ENCODE results near the gene PEAK3. TPM values are rescaled to one million over a fixed set of nuclear protein-coding genes. Genes with fewer than 3 reads are reported as not detected.

PEAK3 gene
- total RNA-seq, 2 experiments from 2014 or later, result 0.16 to 0.34 TPM

- DNase-seq, result no peak
- Mint-ChIP-seq H3K27me3 (ENCODE audit: low read depth) (peaks cover 26% of the 10 kb centered on the region), H3K9me3 (ENCODE audit: insufficient read depth) (no peaks in the 10 kb centered on the region), H3K36me3 (ENCODE audit: low read depth) (peaks cover 2% of the 10 kb centered on the region), H3K27ac (no peak overlapping the region), H3K4me1 (ENCODE audit: low read depth) (peaks cover 4% of the 10 kb centered on the region), H3K4me3 (no peak overlapping the region)
- ChIA-PET POLR2A (interaction anchor here (0.6 kb wide), 1 partner anchor 11 kb away, joined by 3 read pairs; no protein-coding TSS in a partner anchor), CTCF (no interaction called here)
- no peak for ATAC-seq
Observed at GRCh38 chr19:2300533-2300932, 18.6 kb upstream of the PEAK3 start.

- Mint-ChIP-seq H3K27ac (no peak overlapping the region), H3K9me3 (ENCODE audit: insufficient read depth) (no peaks in the 10 kb centered on the region), H3K27me3 (ENCODE audit: low read depth) (peaks cover under 1% of the 10 kb centered on the region), H3K4me3 (no peak overlapping the region), H3K4me1 (ENCODE audit: low read depth) (peaks cover 13% of the 10 kb centered on the region), H3K36me3 (ENCODE audit: low read depth) (peaks cover 20% of the 10 kb centered on the region)
- POLR2A ChIA-PET, result no interaction called here
- ATAC-seq (no peak), DNase-seq (no peak)
- CTCF ChIA-PET, result no interaction called here
Observed at GRCh38 chr19:2296141-2296540, 14.2 kb upstream of the PEAK3 start.

GRCh38 chr19:2294687-2295335, 12.8 kb upstream of the PEAK3 start:
- ChIA-PET POLR2A (interaction anchor here (1.1 kb wide), 1 partner anchor 20 kb away, joined by 3 read pairs; no protein-coding TSS in a partner anchor), CTCF (interaction anchor here (1.0 kb wide), 1 partner anchor 24 kb away, joined by 3 read pairs; no protein-coding TSS in a partner anchor)
- no peak overlapping the region for H3K4me3 Mint-ChIP-seq
- no peaks in the 10 kb centered on the region for H3K9me3 Mint-ChIP-seq (ENCODE audit: insufficient read depth)
- H3K36me3 Mint-ChIP-seq (ENCODE audit: low read depth), result peaks cover 25% of the 10 kb centered on the region
- H3K27me3 Mint-ChIP-seq (ENCODE audit: low read depth), result no peaks in the 10 kb centered on the region
- H3K4me1 Mint-ChIP-seq (ENCODE audit: low read depth), result peaks cover 19% of the 10 kb centered on the region
- no peak for DNase-seq
- ATAC-seq, result no peak
- no peak overlapping the region for H3K27ac Mint-ChIP-seq

- peaks cover 41% of the 10 kb centered on the region for H3K4me1 Mint-ChIP-seq (ENCODE audit: low read depth)
- no peaks in the 10 kb centered on the region for H3K9me3 Mint-ChIP-seq (ENCODE audit: insufficient read depth)
- peaks cover 5% of the 10 kb centered on the region for H3K27me3 Mint-ChIP-seq (ENCODE audit: low read depth)
- DNase-seq, result no peak
- peak overlapping the region; percentile 87 for H3K27ac Mint-ChIP-seq
- CTCF ChIA-PET, result interaction anchor here (0.6 kb wide), 1 partner anchor 357 kb away, joined by 3 read pairs; no protein-coding TSS in a partner anchor
- POLR2A ChIA-PET, result interaction anchor here (1.0 kb wide), 1 partner anchor 12 kb away, joined by 4 read pairs; no protein-coding TSS in a partner anchor
- H3K4me3 Mint-ChIP-seq, result peak overlapping the region; percentile 82
- no peak for ATAC-seq
- peaks cover 25% of the 10 kb centered on the region for H3K36me3 Mint-ChIP-seq (ENCODE audit: low read depth)
Observed at GRCh38 chr19:2291185-2291751, 9.3 kb upstream of the PEAK3 start.

- POLR2A ChIA-PET, result no interaction called here
- CTCF ChIA-PET, result no interaction called here
- Mint-ChIP-seq H3K9me3 (ENCODE audit: insufficient read depth) (no peaks in the 10 kb centered on the region), H3K27ac (peak overlapping the region; percentile 87), H3K27me3 (ENCODE audit: low read depth) (peaks cover 5% of the 10 kb centered on the region), H3K4me1 (ENCODE audit: low read depth) (peaks cover 41% of the 10 kb centered on the region), H3K36me3 (ENCODE audit: low read depth) (peaks cover 25% of the 10 kb centered on the region), H3K4me3 (peak overlapping the region; percentile 82)
- DNase-seq, result peak; percentile 51
- peak; percentile 34 for ATAC-seq
Observed at GRCh38 chr19:2290441-2291184, 8.6 kb upstream of the PEAK3 start.

- Mint-ChIP-seq H3K4me3 (peak overlapping the region; percentile 85), H3K27ac (peak overlapping the region; percentile 97), H3K36me3 (ENCODE audit: low read depth) (peaks cover 17% of the 10 kb centered on the region), H3K4me1 (ENCODE audit: low read depth) (peaks cover 39% of the 10 kb centered on the region), H3K27me3 (ENCODE audit: low read depth) (peaks cover 5% of the 10 kb centered on the region), H3K9me3 (ENCODE audit: insufficient read depth) (no peaks in the 10 kb centered on the region)
- peak; percentile 81 for ATAC-seq
- POLR2A ChIA-PET, result interaction anchor here (0.7 to 1.3 kb wide), 5 partner anchors 10 to 186 kb away, joined by 3 to 4 read pairs (median 3); partner anchors contain the start of gene GADD45B
- peak; percentile 82 for DNase-seq
- CTCF ChIA-PET, result interaction anchor here (0.7 to 2.5 kb wide), 4 partner anchors 14 to 105 kb away, joined by 3 to 15 read pairs (median 4); no protein-coding TSS in a partner anchor
Observed at GRCh38 chr19:2289714-2290435, 7.9 kb upstream of the PEAK3 start.

- DNase-seq (no peak), ATAC-seq (peak; percentile 26)
- peaks cover 36% of the 10 kb centered on the region for H3K4me1 Mint-ChIP-seq (ENCODE audit: low read depth)
- H3K27me3 Mint-ChIP-seq (ENCODE audit: low read depth), result peaks cover 5% of the 10 kb centered on the region
- POLR2A ChIA-PET, result interaction anchor here (0.7 to 1.3 kb wide), 6 partner anchors 11 to 332 kb away, joined by 3 to 4 read pairs (median 3); partner anchors contain the start of gene GADD45B
- peak overlapping the region; percentile 85 for H3K4me3 Mint-ChIP-seq
- H3K27ac Mint-ChIP-seq, result peak overlapping the region; percentile 97
- peaks cover 16% of the 10 kb centered on the region for H3K36me3 Mint-ChIP-seq (ENCODE audit: low read depth)
- CTCF ChIA-PET, result interaction anchor here (0.7 to 2.5 kb wide), 6 partner anchors 13 to 131 kb away, joined by 3 to 15 read pairs (median 4); partner anchors contain the start of genes LSM7 and SPPL2B
- H3K9me3 Mint-ChIP-seq (ENCODE audit: insufficient read depth), result no peaks in the 10 kb centered on the region
Observed at GRCh38 chr19:2288818-2289713, 7.1 kb upstream of the PEAK3 start.

GRCh38 chr19:2288338-2288817, 6.4 kb upstream of the PEAK3 start:
- Mint-ChIP-seq H3K4me3 (peak overlapping the region; percentile 85), H3K36me3 (ENCODE audit: low read depth) (peaks cover 13% of the 10 kb centered on the region), H3K27me3 (ENCODE audit: low read depth) (peaks cover 5% of the 10 kb centered on the region), H3K9me3 (ENCODE audit: insufficient read depth) (no peaks in the 10 kb centered on the region), H3K27ac (peak overlapping the region; percentile 97), H3K4me1 (ENCODE audit: low read depth) (peaks cover 33% of the 10 kb centered on the region)
- ChIA-PET POLR2A (interaction anchor here (0.6 to 1.3 kb wide), 4 partner anchors 12 to 188 kb away, joined by 3 to 4 read pairs (median 3); partner anchors contain the start of gene GADD45B), CTCF (interaction anchor here (1.0 to 2.5 kb wide), 4 partner anchors 14 to 130 kb away, joined by 3 to 15 read pairs (median 4); partner anchors contain the start of genes LSM7 and SPPL2B)
- ATAC-seq (no peak), DNase-seq (no peak)

- DNase-seq, result no peak
- Mint-ChIP-seq H3K27me3 (ENCODE audit: low read depth) (peaks cover 5% of the 10 kb centered on the region), H3K27ac (peak overlapping the region; percentile 97)
Observed at GRCh38 chr19:2287585-2288337, 5.8 kb upstream of the PEAK3 start.

More at GRCh38 chr19:2287585-2288337, 5.8 kb upstream of the PEAK3 start:
- Mint-ChIP-seq H3K4me3 (no peak overlapping the region), H3K36me3 (ENCODE audit: low read depth) (peaks cover 10% of the 10 kb centered on the region), H3K9me3 (ENCODE audit: insufficient read depth) (no peaks in the 10 kb centered on the region), H3K4me1 (ENCODE audit: low read depth) (peaks cover 35% of the 10 kb centered on the region)
- ChIA-PET POLR2A (interaction anchor here (0.5 to 1.2 kb wide), 4 partner anchors 11 to 496 kb away, joined by 3 to 6 read pairs (median 3); partner anchors contain the start of gene SGTA), CTCF (interaction anchor here (1.3 to 2.5 kb wide), 2 partner anchors 14 to 40 kb away, joined by 4 to 15 read pairs; partner anchors contain the start of genes LSM7 and SPPL2B)
- ATAC-seq, result no peak

All from activated CD8-positive, alpha-beta T cell treated with anti-CD3 and anti-CD28 coated beads, Interleukin-2, amount 10 ng/mL, durations not matched to agents 7 days and 5 days (primary cell).